Activated CD8-positive, alpha-beta memory T cell treated with anti-CD3 and anti-CD28 coated beads, Interleukin-2, amount 10 ng/mL, durations not matched to agents 7 days and 5 days (primary cell): Measurements from ENCODE around the gene NCOA3. TPM values are rescaled to one million over a fixed set of nuclear protein-coding genes. Genes with fewer than 3 reads are reported as not detected.
"Not testable (repeated sequence)": the region's sequence is repeated elsewhere in the genome, so short reads cannot be mapped to it uniquely, and the experiment has no call there.

Experiments used
- ATAC-seq: fragments of 150-1000 bp; cut with Tn5 transposase; one replicate; pipeline ENCODE4 v1.10.0; 2021; ENCODE audit warnings: moderate library complexity
- CTCF ChIA-PET: fragments of 350-600 bp; sonication (Branson Sonifier 250); formaldehyde crosslinking; loops from one replicate; lab custom pipeline; 2021; ENCODE audit warnings: antibody characterized with exemption; lab: Charles Lee
- DNase-seq: peaks from one replicate; pipeline ENCODE4 v3.0.0-alpha.2; 2020
- H3K27ac Mint-ChIP-seq: one replicate; pipeline ENCODE4 v1.8.0; 2021; ENCODE audit warnings: mild to moderate bottlenecking, mixed read lengths
- H3K27me3 Mint-ChIP-seq: one replicate; pipeline ENCODE4 v1.8.0; 2021; ENCODE audit warnings: mixed read lengths
- H3K36me3 Mint-ChIP-seq: one replicate; pipeline ENCODE4 v1.8.0; 2021; ENCODE audit warnings: mild to moderate bottlenecking, mixed read lengths
- H3K4me1 Mint-ChIP-seq: one replicate; pipeline ENCODE4 v1.8.0; 2021; ENCODE audit warnings: mixed read lengths
- H3K4me3 Mint-ChIP-seq: one replicate; pipeline ENCODE4 v1.8.0; 2021; ENCODE audit warnings: mild to moderate bottlenecking, moderate library complexity, mixed read lengths
- H3K9me3 Mint-ChIP-seq: one replicate; pipeline ENCODE4 v1.8.0; 2022; ENCODE audit warnings: low read depth, mixed read lengths
- total RNA-seq, 2 experiments: library from RNA; stranded (reverse); gene quantifications; one replicate each; pipeline ENCODE4 v1.2.3, GENCODE V29; 2021

The NCOA3 gene
- total RNA-seq, 2 experiments from 2014 or later = 74.9 to 75.8 TPM

DNA sequence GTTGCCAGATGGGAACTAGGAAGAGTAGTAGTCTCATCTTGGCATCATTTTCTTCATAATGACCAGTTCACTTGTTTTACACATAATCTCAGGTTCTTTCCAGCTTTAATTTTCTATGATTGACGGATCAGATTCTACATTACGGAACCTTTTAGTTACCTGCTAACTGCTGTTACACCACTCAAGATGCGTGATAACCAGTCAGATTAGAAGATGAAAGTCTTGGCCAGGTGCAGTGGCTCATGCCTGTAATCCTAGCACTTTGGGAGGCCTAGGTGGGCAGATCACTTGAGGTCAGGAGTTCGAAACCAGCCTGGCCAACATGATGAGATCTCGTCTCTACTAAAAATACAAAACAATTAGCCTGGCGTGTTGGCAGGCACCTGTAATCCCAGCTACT, 92.5 kb downstream of the NCOA3 start:
- no peaks in the 10 kb centered on the region for H3K9me3 Mint-ChIP-seq
- peaks cover 35% of the 10 kb centered on the region for H3K36me3 Mint-ChIP-seq
- DNase-seq = no peak
- peaks cover 19% of the 10 kb centered on the region for H3K4me1 Mint-ChIP-seq
- no peak overlapping the region for H3K27ac Mint-ChIP-seq
- H3K27me3 Mint-ChIP-seq = no peaks in the 10 kb centered on the region
- H3K4me3 Mint-ChIP-seq = no peak overlapping the region
- CTCF ChIA-PET = interaction anchor here (0.7 to 1.2 kb wide), 2 partner anchors 8 to 18 kb away, joined by 3 read pairs; no protein-coding TSS in a partner anchor
- no peak for ATAC-seq

DNA sequence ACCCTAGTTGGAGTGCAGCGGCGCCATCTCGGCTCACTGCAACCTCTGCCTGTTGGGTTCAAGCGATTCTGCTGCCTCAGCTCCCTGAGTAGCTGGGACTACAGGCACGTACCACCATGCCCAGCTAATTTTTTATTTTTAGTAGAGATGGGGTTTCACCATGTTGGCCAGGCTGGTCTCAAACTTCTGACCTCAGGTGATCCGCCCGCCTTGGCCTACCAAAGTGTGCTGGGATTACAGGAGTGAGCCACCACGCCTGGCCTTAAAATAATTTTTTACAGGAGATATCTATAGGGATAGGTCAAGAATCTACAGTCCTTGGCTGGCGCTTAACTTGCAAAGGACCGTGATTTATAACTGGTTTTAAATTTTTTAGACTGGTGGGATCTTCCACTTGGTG, 93.5 kb downstream of the NCOA3 start:
- not testable (repeated sequence) for H3K9me3 Mint-ChIP-seq, ATAC-seq, H3K27me3 Mint-ChIP-seq, H3K4me3 Mint-ChIP-seq, H3K27ac Mint-ChIP-seq, DNase-seq
- peaks cover 24% of the 10 kb centered on the region for H3K4me1 Mint-ChIP-seq
- H3K36me3 Mint-ChIP-seq = peaks cover 36% of the 10 kb centered on the region
- CTCF ChIA-PET = interaction anchor here (0.7 to 2.3 kb wide), 5 partner anchors 17 to 28 kb away, joined by 3 to 9 read pairs (median 4); no protein-coding TSS in a partner anchor

DNA sequence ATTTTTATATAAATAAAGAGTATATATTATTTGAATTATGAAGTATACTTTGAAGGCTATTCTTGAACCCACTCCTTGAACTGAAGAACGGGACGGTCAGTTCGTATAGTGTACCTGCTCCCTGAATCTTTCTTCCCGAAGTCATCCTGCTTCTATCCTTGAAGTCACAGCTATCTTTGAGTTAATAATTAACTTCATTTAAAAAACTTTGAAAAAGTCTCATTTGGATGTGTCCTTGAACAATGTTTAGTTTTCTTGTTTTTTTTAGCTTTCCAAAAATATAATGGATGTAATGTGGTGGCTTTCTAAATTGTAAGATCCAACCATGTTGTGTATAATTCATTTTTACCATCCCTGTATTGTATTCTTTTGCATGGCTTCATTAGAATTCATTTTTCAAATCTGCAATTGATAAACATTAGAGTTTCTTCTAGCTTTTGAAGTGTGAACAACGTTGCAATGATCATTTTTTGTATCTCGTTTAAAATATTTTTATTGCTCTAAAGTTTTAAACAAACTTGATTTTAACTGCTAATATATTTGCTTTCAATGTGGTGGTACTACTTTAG, 94.4 kb downstream of the NCOA3 start:
- Mint-ChIP-seq H3K4me1 (peaks cover 24% of the 10 kb centered on the region), H3K4me3 (no peak overlapping the region), H3K27me3 (no peaks in the 10 kb centered on the region), H3K9me3 (no peaks in the 10 kb centered on the region), H3K36me3 (peaks cover 35% of the 10 kb centered on the region), H3K27ac (no peak overlapping the region)
- CTCF ChIA-PET = interaction anchor here (1.2 to 2.3 kb wide), 3 partner anchors 10 to 25 kb away, joined by 3 to 9 read pairs (median 4); no protein-coding TSS in a partner anchor
- DNase-seq (no peak), ATAC-seq (no peak)

DNA sequence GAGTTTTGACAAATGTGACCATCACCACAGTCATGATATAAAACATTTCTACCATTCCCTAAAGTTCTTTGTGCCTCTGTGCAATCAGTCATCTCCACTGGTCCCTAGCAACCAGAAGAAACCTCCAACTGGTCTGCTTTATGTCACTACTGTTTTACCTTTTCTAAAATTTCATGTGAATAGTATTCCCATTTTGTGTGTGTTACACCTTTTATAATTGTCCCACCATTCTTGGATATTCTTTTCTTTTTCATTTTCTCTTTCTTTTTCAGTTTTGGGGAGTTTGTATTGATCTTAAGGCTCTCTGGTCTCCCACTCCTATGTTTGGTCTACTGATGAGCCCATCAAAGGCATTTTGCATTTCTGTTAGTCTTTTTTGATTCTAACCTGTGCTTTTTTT, 95.4 kb downstream of the NCOA3 start:
- CTCF ChIA-PET = interaction anchor here (2.3 kb wide), 1 partner anchor 20 kb away, joined by 9 read pairs; no protein-coding TSS in a partner anchor
- Mint-ChIP-seq H3K4me3 (no peak overlapping the region), H3K36me3 (peaks cover 28% of the 10 kb centered on the region), H3K9me3 (no peaks in the 10 kb centered on the region), H3K27me3 (no peaks in the 10 kb centered on the region), H3K4me1 (peaks cover 18% of the 10 kb centered on the region), H3K27ac (peak overlapping the region; percentile 36)
- ATAC-seq = no peak
- no peak for DNase-seq

DNA sequence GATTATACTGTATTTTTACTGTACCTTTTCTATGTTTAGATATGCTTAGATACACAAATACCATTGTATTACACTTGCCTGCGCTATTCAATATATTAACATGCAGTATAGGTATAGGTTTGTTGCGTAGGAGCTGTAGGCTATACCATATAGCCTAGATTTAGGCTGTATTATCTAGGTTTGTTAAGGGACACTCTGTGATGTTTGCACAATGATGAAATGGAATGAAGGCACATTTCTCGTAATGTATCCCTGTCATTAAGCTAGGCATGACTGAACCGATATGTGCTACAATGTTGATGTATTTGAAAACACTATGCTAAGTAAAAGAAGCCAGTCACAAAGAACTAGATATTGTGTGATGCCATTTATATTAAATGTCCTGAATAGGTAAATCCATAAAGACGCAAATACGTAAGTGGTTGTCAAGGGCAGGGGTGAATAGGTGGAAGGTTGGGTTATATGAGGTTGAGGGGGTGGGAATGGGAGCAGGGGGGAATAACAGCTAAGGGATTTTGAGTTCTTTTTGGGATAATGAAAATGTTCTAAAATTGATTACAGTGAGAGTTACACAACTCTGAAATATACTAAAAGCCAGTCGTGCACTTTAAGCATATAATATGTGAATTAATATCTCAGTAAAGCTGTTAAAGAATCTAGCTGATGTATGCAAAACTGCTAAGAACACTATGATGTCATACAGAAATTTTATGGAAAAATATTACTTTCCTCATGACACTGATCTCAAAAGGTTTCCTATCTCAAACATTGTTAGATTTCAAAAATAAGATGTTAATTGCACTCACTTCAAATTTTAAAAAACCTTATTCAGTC, 97.4 kb downstream of the NCOA3 start:
- peaks cover 27% of the 10 kb centered on the region for H3K4me1 Mint-ChIP-seq
- no peak overlapping the region for H3K4me3 Mint-ChIP-seq
- peaks cover 34% of the 10 kb centered on the region for H3K36me3 Mint-ChIP-seq
- H3K27ac Mint-ChIP-seq = no peak overlapping the region
- ATAC-seq = no peak
- CTCF ChIA-PET = interaction anchor here (1.3 kb wide), 1 partner anchor 215 kb away, joined by 3 read pairs; no protein-coding TSS in a partner anchor
- DNase-seq = no peak
- no peaks in the 10 kb centered on the region for H3K27me3 Mint-ChIP-seq
- H3K9me3 Mint-ChIP-seq = no peaks in the 10 kb centered on the region

DNA sequence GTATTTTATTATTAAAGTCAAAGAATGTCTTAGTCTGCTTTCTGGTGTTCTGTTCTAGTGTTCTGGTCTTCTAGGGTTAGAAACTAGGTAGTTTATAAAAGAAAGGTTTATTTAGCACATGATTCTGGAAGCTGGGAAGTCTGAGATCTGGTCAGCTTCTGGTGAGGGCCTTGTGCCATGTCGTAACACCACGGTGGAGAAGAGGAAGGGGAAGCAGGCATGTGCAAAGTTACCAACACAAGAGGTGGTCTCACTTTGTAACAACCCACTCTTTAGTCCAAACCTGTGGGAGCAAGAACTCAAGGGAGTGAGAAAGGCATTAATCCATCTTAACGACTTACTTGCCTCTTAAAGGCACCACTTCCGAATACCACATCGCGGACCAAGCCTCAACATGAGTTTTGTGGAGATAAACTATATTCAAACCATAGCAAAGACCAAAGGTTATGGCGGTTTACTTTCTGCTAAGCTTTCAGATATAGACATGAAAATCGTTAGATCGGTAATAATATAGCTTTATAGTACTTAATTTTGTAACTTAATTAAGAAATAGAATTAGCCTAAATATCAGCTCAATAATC, 99.4 kb downstream of the NCOA3 start:
- ATAC-seq (no peak), DNase-seq (no peak)
- H3K4me3 Mint-ChIP-seq = no peak overlapping the region
- H3K9me3 Mint-ChIP-seq = no peaks in the 10 kb centered on the region
- H3K27ac Mint-ChIP-seq = no peak overlapping the region
- CTCF ChIA-PET = interaction anchor here (2.2 kb wide), 1 partner anchor 13 kb away, joined by 5 read pairs; no protein-coding TSS in a partner anchor
- H3K4me1 Mint-ChIP-seq = peaks cover 41% of the 10 kb centered on the region
- H3K36me3 Mint-ChIP-seq = peaks cover 37% of the 10 kb centered on the region
- H3K27me3 Mint-ChIP-seq = no peaks in the 10 kb centered on the region

DNA sequence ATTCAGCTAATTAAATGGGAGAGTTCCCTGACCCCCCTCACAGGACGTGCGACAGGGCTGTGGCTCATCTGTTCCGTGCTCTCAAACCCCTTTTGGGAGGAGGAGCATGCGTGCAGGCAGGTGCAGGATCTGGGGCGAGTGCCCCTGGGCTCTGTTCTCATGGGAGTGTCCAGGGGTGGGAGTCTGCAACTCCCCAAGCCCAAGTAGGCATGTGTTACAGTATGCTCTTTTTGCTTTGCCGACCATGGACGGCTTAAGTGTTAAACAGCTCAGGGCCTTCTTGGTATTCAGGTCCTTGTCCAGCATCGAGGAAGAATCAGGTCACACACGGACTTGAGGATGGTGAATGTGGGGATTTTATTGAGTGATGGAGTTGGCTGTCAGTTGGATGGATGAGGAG, 101.6 kb downstream of the NCOA3 start:
- Mint-ChIP-seq H3K4me3 (no peak overlapping the region), H3K36me3 (peaks cover 39% of the 10 kb centered on the region), H3K27me3 (no peaks in the 10 kb centered on the region), H3K4me1 (peaks cover 59% of the 10 kb centered on the region), H3K9me3 (no peaks in the 10 kb centered on the region), H3K27ac (no peak overlapping the region)
- ATAC-seq (no peak), DNase-seq (no peak)
- CTCF ChIA-PET = interaction anchor here (0.7 to 1.1 kb wide), 2 partner anchors 17 to 38 kb away, joined by 3 read pairs; no protein-coding TSS in a partner anchor

DNA sequence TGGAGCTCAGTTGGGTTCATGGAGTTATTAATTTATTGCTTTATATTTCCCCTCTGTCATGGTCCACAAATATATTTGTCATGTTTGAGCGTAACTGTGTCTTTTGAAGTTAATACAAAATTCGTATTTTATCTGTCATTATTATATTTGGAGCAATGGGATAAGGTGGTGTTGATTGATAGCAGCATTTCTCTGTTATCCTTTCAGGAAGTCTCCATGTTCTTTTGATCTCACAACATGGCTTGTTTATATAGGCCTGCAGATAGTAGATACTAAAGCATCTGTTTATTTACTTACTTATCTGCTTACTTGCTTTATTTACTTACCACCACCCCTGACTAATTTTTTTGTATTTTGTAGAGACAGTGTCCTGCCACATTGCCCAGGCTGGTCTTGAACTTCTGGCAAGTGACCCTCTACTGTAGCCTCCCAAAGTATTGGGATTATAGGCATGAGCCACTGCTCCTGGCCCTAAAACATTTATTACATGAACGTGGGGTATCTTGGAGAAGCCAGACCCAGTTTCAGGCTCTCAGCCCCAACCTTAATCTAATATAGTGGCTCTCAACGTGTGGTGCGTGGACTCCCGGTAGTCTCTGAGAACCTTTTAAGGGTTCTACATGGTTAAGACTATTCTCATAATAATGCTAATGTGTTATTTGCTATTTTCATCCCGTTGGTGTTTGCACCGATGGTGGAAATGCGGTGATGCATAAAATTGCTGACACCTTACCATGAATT, 104.2 kb downstream of the NCOA3 start:
- Mint-ChIP-seq H3K27ac (peak overlapping the region; percentile 80), H3K4me3 (peak overlapping the region; percentile 1), H3K36me3 (peaks cover 41% of the 10 kb centered on the region), H3K9me3 (no peaks in the 10 kb centered on the region), H3K27me3 (no peaks in the 10 kb centered on the region), H3K4me1 (peaks cover 72% of the 10 kb centered on the region)
- no peak for DNase-seq
- ATAC-seq = no peak
- CTCF ChIA-PET = interaction anchor here (1.0 to 1.1 kb wide), 3 partner anchors 10 to 100 kb away, joined by 3 to 4 read pairs (median 3); no protein-coding TSS in a partner anchor

DNA sequence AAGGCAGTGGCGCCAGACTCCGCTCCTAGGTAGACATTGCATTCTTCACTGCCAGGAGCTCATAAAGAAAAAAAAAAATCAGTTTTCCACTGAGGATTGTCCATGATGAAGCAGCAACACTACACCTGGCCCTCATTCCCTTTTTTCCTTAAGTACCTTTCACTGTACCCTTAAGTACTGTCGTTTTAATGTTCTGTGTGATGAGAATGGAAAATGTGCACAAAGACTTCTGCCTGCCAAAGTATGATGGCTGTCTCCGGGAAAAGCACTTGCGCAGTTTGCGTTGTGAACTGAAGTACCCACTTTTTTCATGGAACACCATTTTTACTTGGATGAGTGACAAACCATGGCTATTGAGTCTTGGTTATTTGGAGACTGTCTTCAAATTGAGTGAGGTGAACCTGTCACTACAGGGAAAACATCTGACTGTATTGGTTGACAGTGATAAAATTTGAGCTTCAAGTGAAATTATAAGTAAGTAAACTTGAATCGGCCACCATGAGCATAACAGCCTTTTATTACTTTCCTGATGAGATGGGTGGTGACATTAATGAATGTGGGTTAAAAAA, 104.8 kb downstream of the NCOA3 start:
- Mint-ChIP-seq H3K4me3 (peak overlapping the region; percentile 12), H3K36me3 (peaks cover 41% of the 10 kb centered on the region), H3K27me3 (no peaks in the 10 kb centered on the region), H3K4me1 (peaks cover 78% of the 10 kb centered on the region), H3K9me3 (no peaks in the 10 kb centered on the region), H3K27ac (peak overlapping the region; percentile 80)
- CTCF ChIA-PET = interaction anchor here (1.0 to 1.1 kb wide), 3 partner anchors 10 to 101 kb away, joined by 3 to 4 read pairs (median 3); no protein-coding TSS in a partner anchor
- no peak for ATAC-seq
- no peak for DNase-seq

DNA sequence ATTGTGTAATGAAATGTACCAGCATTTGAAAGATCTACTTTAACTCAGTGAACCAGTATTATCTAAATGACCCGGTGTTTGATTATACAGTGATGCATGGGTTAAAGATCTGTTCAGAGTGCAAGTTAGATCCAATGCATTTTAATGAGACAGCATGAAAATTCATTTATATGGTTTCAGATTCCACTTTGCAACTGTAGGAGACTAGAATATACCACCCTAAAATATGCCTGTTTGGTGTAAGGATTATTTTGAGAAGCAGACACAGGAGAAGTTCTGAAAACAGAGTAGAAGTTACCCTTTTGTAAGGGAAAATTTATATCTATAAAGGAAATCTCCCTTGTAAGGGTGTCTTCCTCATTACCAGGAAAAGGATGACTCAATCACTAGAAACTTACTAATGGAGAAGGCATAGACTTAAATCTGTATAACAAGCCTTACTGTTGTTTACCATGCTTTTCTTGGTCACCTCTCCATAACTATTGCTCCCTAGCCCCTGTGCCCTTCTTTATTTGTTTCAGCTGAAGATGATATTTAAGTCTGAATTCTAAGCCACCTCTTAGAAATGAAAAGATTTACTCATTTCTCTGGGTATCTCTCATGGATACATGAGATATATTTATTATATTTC, 105.4 kb downstream of the NCOA3 start:
- Mint-ChIP-seq H3K27ac (peak overlapping the region; percentile 80), H3K36me3 (peaks cover 43% of the 10 kb centered on the region), H3K4me1 (peaks cover 82% of the 10 kb centered on the region), H3K9me3 (no peaks in the 10 kb centered on the region), H3K27me3 (no peaks in the 10 kb centered on the region), H3K4me3 (peak overlapping the region; percentile 12)
- CTCF ChIA-PET = interaction anchor here (1.0 kb wide), 1 partner anchor 11 kb away, joined by 3 read pairs; no protein-coding TSS in a partner anchor
- DNase-seq (no peak), ATAC-seq (peak; percentile 43)

DNA sequence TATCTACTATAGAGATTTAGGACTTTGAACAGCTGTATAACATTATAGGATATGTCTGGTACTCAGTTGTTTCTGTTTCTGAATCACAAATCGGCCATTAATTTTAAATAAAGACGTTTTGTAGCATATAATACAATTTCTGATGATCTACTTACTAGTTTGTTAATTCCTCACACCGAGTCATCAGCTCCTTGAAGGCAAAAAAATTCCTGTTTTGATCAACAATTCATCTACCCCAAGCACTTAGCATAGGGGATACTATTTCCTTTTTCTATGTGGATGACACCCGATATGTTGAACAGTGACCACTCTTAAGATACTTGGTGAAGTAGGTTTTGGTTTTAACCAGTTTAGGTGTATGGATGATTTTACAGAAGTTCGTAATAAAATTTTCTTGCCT, 107.3 kb downstream of the NCOA3 start:
- no peak for ATAC-seq
- peaks cover 78% of the 10 kb centered on the region for H3K4me1 Mint-ChIP-seq
- peaks cover 35% of the 10 kb centered on the region for H3K36me3 Mint-ChIP-seq

More for the DNA sequence above, 107.3 kb downstream of the NCOA3 start:
- Mint-ChIP-seq H3K27ac (peak overlapping the region; percentile 79), H3K9me3 (no peaks in the 10 kb centered on the region), H3K4me3 (no peak overlapping the region), H3K27me3 (no peaks in the 10 kb centered on the region)
- DNase-seq = no peak
- CTCF ChIA-PET = interaction anchor here (0.9 to 5.2 kb wide), 6 partner anchors 11 to 336 kb away, joined by 3 to 37 read pairs (median 4); no protein-coding TSS in a partner anchor
